ENCODE measurements around the gene IRF2BP2.
"Not testable (repeated sequence)": the region's sequence is repeated elsewhere in the genome, so short reads cannot be mapped to it uniquely, and the experiment has no call there.

IRF2BP2 gene

GRCh38 chr1:234610061-234610665 lies at the start of gene IRF2BP2:
Gene IRF2BP2 (minus strand): TSS chr1:234610178. CDS start chr1:234609494, 684 bp downstream.
- peak; percentile 73 to 85 for DNase-seq

DNA sequence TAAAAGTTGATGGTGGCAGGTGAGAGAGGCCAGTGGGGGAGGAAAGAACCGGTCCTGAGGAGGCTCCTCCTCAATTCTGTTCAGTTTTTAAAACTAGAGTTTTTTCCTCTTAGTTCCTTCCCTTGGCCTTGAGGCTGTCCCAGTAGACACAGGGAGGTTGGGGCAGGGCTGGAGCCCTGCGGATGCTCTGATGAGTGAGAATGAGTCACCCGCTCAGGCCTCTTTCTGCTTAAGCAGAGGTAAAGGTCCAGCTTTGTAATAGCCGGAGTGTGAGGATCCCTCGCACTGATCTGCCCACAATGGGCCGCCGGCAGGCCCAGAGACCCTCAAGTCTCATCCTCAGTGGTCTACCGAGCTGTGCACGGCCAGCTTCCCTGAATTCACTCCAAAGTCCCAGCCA lies 49.6 kb upstream of the IRF2BP2 start:
- DNase-seq, result no peak

DNA sequence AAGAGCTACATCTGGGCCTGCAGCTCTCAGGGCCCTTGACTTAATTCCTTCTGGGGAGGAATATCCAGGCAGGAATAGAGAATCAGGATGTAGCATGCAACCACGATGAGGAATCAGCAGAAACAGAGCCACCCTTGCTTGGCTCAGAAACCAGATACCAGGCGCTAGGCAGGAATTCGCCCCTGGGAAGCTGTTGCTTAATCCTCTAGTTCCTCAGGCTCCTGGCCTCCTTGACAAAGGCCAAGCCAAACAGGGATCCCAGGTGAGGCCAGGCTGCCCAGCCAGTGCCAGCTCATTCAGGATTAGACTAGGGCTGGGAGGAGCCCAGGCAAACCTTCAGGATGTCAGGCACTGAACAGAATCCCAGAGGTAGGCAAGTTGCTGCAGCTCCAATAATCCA lies 48.2 kb upstream of the IRF2BP2 start:
- no peak for DNase-seq

DNA sequence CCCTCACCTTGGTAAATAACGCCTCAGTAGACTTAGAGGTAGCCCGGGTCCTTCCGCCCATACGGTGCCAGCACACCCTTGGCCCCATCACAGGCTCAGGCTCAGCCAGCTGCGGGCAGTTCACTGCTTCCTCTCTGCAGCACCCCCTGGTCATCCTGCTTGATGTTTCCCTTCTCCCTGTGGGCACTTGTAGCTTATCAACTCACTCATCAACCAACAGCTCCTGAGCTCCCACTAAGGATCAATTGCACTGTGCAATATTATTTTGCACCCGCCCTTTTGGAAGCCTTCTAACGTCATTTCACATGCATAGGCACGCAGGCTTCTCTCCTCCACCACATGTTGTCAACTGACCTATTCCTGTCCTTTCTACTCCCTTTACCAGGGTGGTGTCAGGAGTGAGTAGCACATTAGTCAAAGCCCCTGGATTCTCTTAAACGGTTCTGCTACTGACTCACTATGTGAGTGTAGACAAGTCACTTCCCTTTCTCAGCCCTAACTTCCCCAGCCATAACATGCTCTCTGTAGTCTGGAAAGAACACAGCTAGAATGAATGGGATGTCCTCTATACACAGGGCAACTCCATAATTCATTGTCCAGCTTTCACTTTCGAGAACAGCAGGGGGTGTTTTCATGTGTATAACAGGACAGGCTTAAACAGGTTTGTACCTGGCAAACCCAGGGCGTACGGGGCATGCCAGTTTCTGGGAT lies 47.1 kb upstream of the IRF2BP2 start:
- DNase-seq, result peak; percentile 81 to 85

- no peak for DNase-seq
Measured at GRCh38 chr1:234656070-234656895, 46.3 kb upstream of the IRF2BP2 start.

- no peak for DNase-seq
Measured at GRCh38 chr1:234655328-234656069, 45.5 kb upstream of the IRF2BP2 start.

- no peak for DNase-seq
Measured at GRCh38 chr1:234654002-234654733, 44.2 kb upstream of the IRF2BP2 start.

GRCh38 chr1:234649432-234650081 lies 39.6 kb upstream of the IRF2BP2 start:
- no peak for DNase-seq

- DNase-seq, result no peak
Measured at GRCh38 chr1:234647758-234648157, 37.8 kb upstream of the IRF2BP2 start.

- no peak for DNase-seq
Measured at GRCh38 chr1:234647245-234647644, 37.3 kb upstream of the IRF2BP2 start.

DNA sequence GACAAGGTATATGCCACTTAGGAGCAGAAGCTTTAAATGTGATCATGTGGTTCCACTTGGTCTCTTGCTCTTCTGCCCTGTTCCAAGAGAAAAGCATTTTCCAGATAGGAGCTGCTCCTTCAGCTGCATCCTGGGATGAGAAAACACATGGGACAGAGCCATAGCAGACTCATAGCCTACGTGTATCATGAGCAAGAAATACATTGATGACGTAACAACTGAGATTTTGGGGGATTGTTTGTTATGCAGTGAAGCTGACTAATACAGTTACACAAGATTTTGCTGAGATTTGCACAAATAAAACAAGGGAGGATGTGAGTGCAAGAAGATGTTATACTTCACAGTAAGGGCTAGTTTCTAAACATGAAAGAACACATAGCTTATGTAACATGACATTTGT lies 36.0 kb upstream of the IRF2BP2 start:
- no peak for DNase-seq

DNA sequence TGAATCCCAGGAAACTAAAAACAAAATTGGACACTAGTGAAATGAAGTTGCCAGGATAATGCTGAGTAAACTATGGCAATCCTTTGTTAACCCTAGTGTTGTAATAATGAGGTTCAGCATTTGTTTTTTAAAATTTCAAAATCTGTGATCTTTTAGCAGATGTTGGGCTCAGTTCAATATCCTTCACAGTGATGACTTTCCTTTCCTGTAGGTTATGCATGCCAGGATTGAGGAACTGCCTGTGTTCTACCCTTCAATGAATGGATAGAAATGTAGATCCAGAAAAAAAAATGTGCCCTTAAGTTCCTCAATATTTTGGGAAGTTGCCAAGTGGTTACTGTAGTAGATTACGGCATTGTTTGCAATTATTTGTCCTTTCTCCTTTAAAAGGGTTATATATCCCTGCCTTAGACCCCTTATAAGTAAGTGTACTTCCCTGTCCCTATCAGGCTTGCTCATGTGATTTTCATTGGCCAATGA lies 35.5 kb upstream of the IRF2BP2 start:
- peak; percentile 82 to 86 for DNase-seq

DNA sequence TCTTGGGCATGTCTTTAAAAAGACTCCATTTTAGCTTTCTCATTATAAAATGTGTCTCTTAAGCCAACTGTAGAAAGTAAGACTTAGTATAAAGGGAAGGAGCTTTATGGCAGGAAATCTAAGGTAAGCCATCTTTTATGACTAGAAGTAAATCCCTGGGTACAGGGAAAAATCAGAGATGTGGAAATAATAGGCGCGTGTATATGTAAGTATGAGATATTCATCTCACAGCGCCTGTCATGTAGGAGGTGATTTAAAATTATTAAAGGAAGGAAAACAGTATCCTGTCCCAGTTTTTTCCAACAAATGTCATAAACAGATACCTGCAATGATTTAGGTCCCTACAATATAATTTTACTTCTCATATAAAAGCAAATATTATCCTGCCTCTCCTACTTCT lies 35.0 kb upstream of the IRF2BP2 start:
- no peak for DNase-seq

- DNase-seq, result no peak
Measured at GRCh38 chr1:234643850-234644134, 33.8 kb upstream of the IRF2BP2 start.

- no peak for DNase-seq
Measured at GRCh38 chr1:234643111-234643849, 33.3 kb upstream of the IRF2BP2 start.

- no peak for DNase-seq
Measured at GRCh38 chr1:234642428-234642827, 32.5 kb upstream of the IRF2BP2 start.

DNA sequence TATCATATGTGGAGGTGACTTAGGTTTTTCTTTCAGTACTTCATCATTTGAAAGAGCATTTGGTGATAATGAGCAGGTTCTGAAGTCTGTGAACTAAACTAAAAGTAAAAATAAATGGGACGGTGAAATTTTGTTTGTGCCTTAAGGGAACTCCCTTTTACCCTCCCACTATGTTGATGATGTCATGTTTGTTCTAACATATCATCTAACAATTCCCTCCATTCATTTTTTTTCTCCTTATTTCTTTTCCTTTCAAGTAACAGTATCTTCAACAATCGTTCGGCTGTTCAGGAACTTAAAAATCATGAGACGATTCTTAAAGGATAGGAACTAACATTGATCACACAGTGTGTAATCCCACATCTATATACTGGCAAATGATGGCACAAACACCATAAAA lies 30.0 kb upstream of the IRF2BP2 start:
- DNase-seq, result no peak

DNA sequence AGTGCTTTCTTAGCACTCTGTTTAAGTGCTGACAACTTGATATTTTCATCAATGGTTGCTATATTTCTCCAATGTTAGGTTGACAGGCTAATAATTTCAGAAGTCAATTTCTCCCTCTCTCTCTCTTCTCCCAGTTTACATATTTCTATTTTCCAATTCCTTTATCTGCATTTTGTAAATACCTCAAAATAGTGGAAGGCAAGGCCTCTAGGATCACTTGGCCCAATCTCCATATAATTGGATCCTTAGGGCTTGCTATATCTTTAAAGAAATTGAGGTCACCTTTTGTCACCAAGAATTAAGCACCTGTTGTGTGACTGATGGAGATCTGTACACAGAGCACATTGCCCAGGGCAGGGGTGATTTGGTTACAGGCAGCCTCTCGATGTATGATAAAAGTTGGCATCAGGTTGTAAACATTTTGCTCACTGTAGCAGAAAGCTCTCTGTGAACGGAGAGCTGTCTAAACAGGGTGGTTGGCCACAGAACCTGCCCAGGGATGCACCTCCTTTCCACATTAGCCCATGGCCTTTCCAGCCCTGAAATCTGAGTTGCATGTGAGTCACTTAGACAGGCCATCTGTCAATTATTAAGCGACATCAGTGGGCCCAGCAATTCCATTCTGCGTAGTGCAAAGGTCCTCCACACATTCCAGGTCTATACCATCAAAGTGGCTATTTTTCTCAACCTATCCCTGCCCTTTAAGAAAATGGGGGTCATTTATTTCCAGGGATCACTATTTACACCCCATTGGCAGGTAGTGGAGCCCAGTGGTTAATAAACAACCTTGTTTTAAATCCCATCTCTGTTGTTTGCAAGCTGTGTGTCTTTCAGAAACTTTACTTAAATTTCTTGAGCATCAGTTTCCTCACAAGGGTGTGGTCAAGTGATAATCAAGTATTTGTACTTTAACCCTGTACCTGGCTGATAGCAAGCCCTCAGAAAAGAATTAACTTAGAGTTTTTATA lies 29.1 kb upstream of the IRF2BP2 start:
- DNase-seq, result no peak

GRCh38 chr1:234634922-234635321 lies 24.9 kb upstream of the IRF2BP2 start:
- DNase-seq, result not testable (repeated sequence)

GRCh38 chr1:234634387-234634786 lies 24.4 kb upstream of the IRF2BP2 start:
- DNase-seq, result no peak

All from AML-193 (cell line).